NT2/D1 (cell line): ENCODE measurements around the gene FGFR2.
A peak's percentile ranks its signal among the peaks of the same experiment; 100 is the strongest.

Experiments
- DNase-seq: peaks from one replicate; pipeline ENCODE4 v3.0.0-alpha.2; 2011; ENCODE audit warnings: low read depth, low spot score
- H3K27me3 ChIP-seq: 2 replicates; pipeline ENCODE4 v1.6.0; 2011; ENCODE audit warnings: mild to moderate bottlenecking; ENCODE audit not compliant: insufficient read length, insufficient read depth
- H3K36me3 ChIP-seq: 2 replicates; pipeline ENCODE4 v1.6.1; 2011; ENCODE audit warnings: mild to moderate bottlenecking, low read length, mixed read lengths; ENCODE audit not compliant: insufficient read depth, insufficient read length
- H3K4me1 ChIP-seq: 2 replicates; pipeline ENCODE4 v1.5.1; 2011; ENCODE audit not compliant: insufficient read depth, insufficient read length
- H3K4me3 ChIP-seq: 2 replicates; pipeline ENCODE4 v1.5.1; 2011; ENCODE audit warnings: low read depth; ENCODE audit not compliant: insufficient read length
- H3K9ac ChIP-seq: 2 replicates; pipeline ENCODE4 v1.6.0; 2011; ENCODE audit warnings: low read depth; ENCODE audit not compliant: insufficient read length
- H3K9me3 ChIP-seq: 2 replicates; pipeline ENCODE4 v1.5.1; 2011; ENCODE audit warnings: mild to moderate bottlenecking, low read length; ENCODE audit not compliant: insufficient read depth
- SUZ12 ChIP-seq: IDR thresholded peaks from 2 replicates; pipeline ENCODE4 v1.6.1; 2011; ENCODE audit not compliant: insufficient read length, insufficient read depth; ENCODE audit errors: extremely low read depth
- YY1 ChIP-seq: IDR thresholded peaks from 2 replicates; pipeline ENCODE4 v1.6.1; 2011; ENCODE audit not compliant: insufficient read length, insufficient read depth
- ZNF274 ChIP-seq: IDR thresholded peaks from 2 replicates; pipeline ENCODE4 v1.6.1; 2011; ENCODE audit warnings: mild to moderate bottlenecking, low read depth, low read length

FGFR2 gene

DNA sequence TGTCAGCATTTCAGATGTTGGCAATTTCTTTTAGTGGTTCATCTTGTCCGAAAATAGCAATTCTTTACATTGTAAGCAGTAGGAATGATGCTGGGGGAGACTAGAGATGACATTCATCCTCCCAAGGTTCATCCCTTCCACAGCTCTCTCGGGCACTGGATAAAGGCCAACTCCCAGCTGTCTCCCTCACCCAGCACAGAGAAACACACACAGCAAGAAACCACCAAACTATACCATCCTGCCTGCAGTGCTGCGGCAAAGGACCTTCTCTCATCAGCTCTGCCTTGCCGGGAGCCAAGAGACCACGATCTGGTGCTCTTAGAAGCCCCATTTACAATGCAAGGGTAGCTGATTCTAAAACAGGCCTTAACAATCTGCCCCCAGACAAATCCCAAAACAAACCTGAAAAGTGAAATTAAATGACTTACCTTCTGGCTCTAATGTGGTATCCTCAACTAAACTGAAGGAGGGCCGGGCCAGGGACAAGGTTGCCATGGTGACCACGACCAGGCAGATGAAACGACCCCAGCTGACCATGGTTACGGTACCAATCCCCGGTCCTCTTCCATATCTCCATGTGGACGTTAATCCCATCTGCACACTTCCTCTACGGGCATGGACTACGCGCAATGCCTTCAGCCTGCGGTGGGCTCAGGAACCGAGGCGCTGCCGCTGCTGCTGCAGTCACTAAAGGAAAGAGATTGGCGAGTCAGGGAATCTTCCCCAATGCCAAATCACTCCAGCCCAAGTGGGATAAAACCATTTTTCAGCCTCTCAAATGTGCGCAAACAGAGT is 4.8 kb downstream of the FGFR2 start:
- H3K9me3 ChIP-seq, result peaks cover 12% of the 10 kb centered on the region; the same call in 1 of the 2 replicates
- peaks cover 14% of the 10 kb centered on the region for H3K4me1 ChIP-seq
- H3K27me3 ChIP-seq, result no peaks in the 10 kb centered on the region
- TF ChIP-seq YY1, result no peak
- TF ChIP-seq ZNF274, result no peak
- TF ChIP-seq SUZ12, result no peak
- H3K4me3 ChIP-seq, result peak overlapping the region; percentile 2
- peaks cover 33% of the 10 kb centered on the region for H3K36me3 ChIP-seq
- DNase-seq, result no peak
- H3K9ac ChIP-seq, result peak overlapping the region; percentile 56

GRCh38 chr10:121592155-121592890 is 5.9 kb downstream of the FGFR2 start:
- Histone ChIP-seq H3K4me3 (no peak overlapping the region), H3K9ac (no peak overlapping the region), H3K36me3 (peaks cover 33% of the 10 kb centered on the region), H3K27me3 (no peaks in the 10 kb centered on the region), H3K4me1 (peaks cover 14% of the 10 kb centered on the region), H3K9me3 (peaks cover 12% of the 10 kb centered on the region; the same call in 1 of the 2 replicates)
- DNase-seq, result no peak
- no peak for TF ChIP-seq SUZ12
- TF ChIP-seq ZNF274, result no peak
- TF ChIP-seq YY1, result no peak

DNA sequence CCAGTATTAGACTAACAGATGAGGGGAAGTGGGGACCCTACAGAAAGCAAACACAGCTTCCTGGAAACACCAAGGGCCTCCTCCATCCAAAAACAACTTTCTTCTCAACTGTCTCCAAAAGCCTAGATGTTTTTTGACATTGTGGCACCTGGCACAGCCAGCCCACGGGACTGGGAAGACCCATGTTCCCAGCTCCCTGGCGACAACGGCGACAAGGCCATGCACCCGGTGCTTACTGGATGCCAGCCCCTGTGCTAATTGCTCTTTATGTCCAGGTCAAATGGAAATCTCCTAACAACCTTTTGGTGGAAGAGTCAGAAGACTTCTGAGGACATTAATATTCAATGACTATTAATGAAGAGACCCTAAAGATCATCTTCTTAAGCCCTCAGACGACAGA is 7.1 kb downstream of the FGFR2 start:
- Histone ChIP-seq H3K4me1 (peaks cover 14% of the 10 kb centered on the region), H3K9me3 (peaks cover 12% of the 10 kb centered on the region; the same call in 1 of the 2 replicates), H3K4me3 (no peak overlapping the region), H3K36me3 (peaks cover 33% of the 10 kb centered on the region), H3K27me3 (no peaks in the 10 kb centered on the region), H3K9ac (no peak overlapping the region)
- no peak for DNase-seq
- TF ChIP-seq SUZ12 (no peak), ZNF274 (no peak), YY1 (no peak)

DNA sequence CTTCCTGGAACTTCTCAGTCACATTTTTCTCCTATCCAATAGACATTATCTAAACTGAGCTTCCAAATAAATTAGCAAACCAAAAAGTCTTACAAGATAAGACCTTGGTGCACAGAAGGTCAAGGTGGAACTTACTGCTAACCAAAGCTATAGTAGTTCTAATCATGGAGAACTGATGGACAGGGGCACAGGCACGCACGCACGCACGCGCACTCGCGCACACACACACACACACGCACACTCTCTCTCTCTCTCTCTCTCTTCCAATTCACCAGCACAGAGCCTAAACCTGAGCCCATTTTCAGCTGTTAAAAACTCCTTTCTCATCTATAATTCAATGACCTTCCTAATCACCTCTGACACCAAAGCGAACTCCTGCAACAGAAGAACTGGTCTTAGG is 7.5 kb downstream of the FGFR2 start:
- H3K36me3 ChIP-seq, result peaks cover 33% of the 10 kb centered on the region
- H3K9ac ChIP-seq, result no peak overlapping the region
- H3K27me3 ChIP-seq, result no peaks in the 10 kb centered on the region
- H3K4me1 ChIP-seq, result peaks cover 14% of the 10 kb centered on the region
- no peak for TF ChIP-seq ZNF274
- TF ChIP-seq YY1, result no peak
- no peak for TF ChIP-seq SUZ12
- peaks cover 12% of the 10 kb centered on the region; the same call in 1 of the 2 replicates for H3K9me3 ChIP-seq
- no peak overlapping the region for H3K4me3 ChIP-seq
- DNase-seq, result no peak

DNA sequence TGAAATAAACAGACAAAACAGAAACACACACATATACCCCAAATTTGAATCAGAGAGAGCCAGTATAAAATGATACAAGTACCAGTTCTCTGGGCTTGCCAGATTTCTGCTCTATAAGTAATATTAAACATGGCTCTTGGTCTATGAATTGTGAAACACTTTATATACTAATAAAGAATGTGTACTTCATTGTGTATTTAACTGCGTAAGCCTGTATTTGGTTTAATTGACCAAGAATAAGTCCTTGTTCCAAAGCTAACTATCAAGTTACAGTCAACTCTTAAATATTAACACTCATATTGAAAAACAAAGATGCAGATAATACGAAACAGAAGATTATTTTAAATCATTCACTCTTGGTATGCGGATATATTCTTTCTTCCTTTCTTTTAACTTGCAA is 8.7 kb downstream of the FGFR2 start:
- Histone ChIP-seq H3K9me3 (peaks cover 12% of the 10 kb centered on the region; the same call in 1 of the 2 replicates), H3K36me3 (peaks cover 32% of the 10 kb centered on the region), H3K27me3 (no peaks in the 10 kb centered on the region), H3K4me1 (peaks cover 14% of the 10 kb centered on the region), H3K4me3 (no peak overlapping the region), H3K9ac (no peak overlapping the region)
- TF ChIP-seq ZNF274 (no peak), SUZ12 (no peak), YY1 (no peak)
- no peak for DNase-seq

GRCh38 chr10:121583857-121584256 is 14.4 kb downstream of the FGFR2 start:
- DNase-seq, result no peak
- Histone ChIP-seq H3K9me3 (no peaks in the 10 kb centered on the region), H3K4me1 (peaks cover 15% of the 10 kb centered on the region), H3K4me3 (no peak overlapping the region), H3K9ac (no peak overlapping the region), H3K27me3 (no peaks in the 10 kb centered on the region), H3K36me3 (peaks cover 8% of the 10 kb centered on the region)
- TF ChIP-seq ZNF274, result no peak
- TF ChIP-seq SUZ12, result no peak
- no peak for TF ChIP-seq YY1

GRCh38 chr10:121583258-121583657 is 15.0 kb downstream of the FGFR2 start:
- no peak for TF ChIP-seq YY1
- no peak for TF ChIP-seq ZNF274
- no peak for TF ChIP-seq SUZ12
- no peak overlapping the region for H3K9ac ChIP-seq
- no peaks in the 10 kb centered on the region for H3K27me3 ChIP-seq
- no peaks in the 10 kb centered on the region for H3K9me3 ChIP-seq
- H3K36me3 ChIP-seq, result peaks cover 8% of the 10 kb centered on the region
- H3K4me1 ChIP-seq, result peaks cover 21% of the 10 kb centered on the region
- no peak overlapping the region for H3K4me3 ChIP-seq
- DNase-seq, result no peak
